ENCODE measurements around the gene TOX2. TPM values are rescaled to one million over a fixed set of nuclear protein-coding genes. Genes with fewer than 3 reads are reported as not detected.

The TOX2 gene
- total RNA-seq, 1 experiment from 2014 or later, result 85.4 TPM

DNA sequence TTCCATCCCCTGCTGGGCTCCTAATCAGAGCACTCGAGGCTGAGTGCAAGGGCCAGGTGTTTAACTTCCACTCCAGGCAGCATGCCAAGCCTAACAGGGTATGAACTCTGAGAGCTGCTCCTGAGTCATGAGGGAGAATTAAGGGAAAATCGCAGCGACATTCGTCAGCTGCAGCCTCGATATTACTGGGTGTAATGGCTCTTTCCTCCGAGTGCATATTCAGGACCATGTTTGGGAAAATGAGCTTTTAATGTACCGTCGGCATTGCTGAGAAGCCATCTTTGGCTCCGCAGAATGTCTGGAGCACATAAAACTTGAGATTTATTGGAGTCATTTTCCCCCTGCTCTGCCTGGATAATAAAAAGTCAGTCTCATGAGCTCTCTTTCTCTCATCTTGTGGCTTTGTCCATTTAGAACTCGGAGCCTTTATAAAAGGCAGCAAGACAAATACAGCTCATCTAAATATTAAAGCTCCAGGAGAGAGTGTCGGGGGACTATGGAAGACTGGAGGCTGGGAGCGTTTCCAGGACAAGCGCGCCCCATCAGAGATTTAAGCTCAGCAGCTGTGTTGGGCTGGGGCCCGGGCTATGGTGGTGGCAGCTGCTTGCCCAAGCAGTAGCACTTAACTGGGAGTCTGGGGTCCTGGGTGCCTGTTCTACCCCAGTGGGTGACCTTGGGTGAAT lies 103.7 kb downstream of the TOX2 start:
- CTCF ChIA-PET, result interaction anchor here (0.6 kb wide), 2 partner anchors 79 to 536 kb away, joined by 3 read pairs; no protein-coding TSS in a partner anchor
- peak; percentile 78 for DNase-seq (ENCODE audit: low read depth, low spot score)
- intact Hi-C loops (cut with micrococcal nuclease; ENCODE audit: unreplicated experiment) (no loop called here), in situ Hi-C loops (cut with HindIII; ENCODE audit: low pct_unique_long_range_greater_than_20kb, low sequenced_read_pairs) (no loop called here)
- no TSS peak for BruUV-seq (replicated peaks)
- Histone ChIP-seq H3K4me1 (ENCODE audit: control insufficient read depth, insufficient read depth, low read length) (peaks cover 54% of the 10 kb centered on the region), H3K27ac (ENCODE audit: low read length) (peak overlapping the region; percentile 91), H3K4me3 (ENCODE audit: low read depth in 2 of 2, low read length in 2 of 2) (peak overlapping the region; percentile 4 to 30; a peak in 2 of 4 replicates), H3K9me3 (ENCODE audit: control insufficient read depth, insufficient read depth, low read depth, low read length) (no peaks in the 10 kb centered on the region), H3K27me3 (ENCODE audit: control insufficient read depth, insufficient read depth, low read length) (no peaks in the 10 kb centered on the region), H3K36me3 (ENCODE audit: control insufficient read depth, insufficient read depth, low read length) (no peaks in the 10 kb centered on the region)
- TF ChIP-seq, protein P1, sequence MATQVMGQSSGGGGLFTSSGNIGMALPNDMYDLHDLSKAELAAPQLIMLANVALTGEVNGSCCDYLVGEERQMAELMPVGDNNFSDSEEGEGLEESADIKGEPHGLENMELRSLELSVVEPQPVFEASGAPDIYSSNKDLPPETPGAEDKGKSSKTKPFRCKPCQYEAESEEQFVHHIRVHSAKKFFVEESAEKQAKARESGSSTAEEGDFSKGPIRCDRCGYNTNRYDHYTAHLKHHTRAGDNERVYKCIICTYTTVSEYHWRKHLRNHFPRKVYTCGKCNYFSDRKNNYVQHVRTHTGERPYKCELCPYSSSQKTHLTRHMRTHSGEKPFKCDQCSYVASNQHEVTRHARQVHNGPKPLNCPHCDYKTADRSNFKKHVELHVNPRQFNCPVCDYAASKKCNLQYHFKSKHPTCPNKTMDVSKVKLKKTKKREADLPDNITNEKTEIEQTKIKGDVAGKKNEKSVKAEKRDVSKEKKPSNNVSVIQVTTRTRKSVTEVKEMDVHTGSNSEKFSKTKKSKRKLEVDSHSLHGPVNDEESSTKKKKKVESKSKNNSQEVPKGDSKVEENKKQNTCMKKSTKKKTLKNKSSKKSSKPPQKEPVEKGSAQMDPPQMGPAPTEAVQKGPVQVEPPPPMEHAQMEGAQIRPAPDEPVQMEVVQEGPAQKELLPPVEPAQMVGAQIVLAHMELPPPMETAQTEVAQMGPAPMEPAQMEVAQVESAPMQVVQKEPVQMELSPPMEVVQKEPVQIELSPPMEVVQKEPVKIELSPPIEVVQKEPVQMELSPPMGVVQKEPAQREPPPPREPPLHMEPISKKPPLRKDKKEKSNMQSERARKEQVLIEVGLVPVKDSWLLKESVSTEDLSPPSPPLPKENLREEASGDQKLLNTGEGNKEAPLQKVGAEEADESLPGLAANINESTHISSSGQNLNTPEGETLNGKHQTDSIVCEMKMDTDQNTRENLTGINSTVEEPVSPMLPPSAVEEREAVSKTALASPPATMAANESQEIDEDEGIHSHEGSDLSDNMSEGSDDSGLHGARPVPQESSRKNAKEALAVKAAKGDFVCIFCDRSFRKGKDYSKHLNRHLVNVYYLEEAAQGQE (IDR thresholded peaks at IDR 0.05; ENCODE audit: insufficient read depth in 1 of 2, low read depth in 2 of 2, low read length in 1 of 2), result no peak
- TF ChIP-seq TCF7L2 (IDR thresholded peaks at IDR 0.05; ENCODE audit: low read depth, low read length) (peak; percentile 69), SIN3A (IDR thresholded peaks at IDR 0.05; ENCODE audit: borderline replicate concordance, insufficient read depth, low read depth, low read length) (no peak), POLR2AphosphoS5 (IDR thresholded peaks at IDR 0.05; ENCODE audit: low read depth, low read length) (peak; percentile 82)
- TF ChIP-seq, protein P2, sequence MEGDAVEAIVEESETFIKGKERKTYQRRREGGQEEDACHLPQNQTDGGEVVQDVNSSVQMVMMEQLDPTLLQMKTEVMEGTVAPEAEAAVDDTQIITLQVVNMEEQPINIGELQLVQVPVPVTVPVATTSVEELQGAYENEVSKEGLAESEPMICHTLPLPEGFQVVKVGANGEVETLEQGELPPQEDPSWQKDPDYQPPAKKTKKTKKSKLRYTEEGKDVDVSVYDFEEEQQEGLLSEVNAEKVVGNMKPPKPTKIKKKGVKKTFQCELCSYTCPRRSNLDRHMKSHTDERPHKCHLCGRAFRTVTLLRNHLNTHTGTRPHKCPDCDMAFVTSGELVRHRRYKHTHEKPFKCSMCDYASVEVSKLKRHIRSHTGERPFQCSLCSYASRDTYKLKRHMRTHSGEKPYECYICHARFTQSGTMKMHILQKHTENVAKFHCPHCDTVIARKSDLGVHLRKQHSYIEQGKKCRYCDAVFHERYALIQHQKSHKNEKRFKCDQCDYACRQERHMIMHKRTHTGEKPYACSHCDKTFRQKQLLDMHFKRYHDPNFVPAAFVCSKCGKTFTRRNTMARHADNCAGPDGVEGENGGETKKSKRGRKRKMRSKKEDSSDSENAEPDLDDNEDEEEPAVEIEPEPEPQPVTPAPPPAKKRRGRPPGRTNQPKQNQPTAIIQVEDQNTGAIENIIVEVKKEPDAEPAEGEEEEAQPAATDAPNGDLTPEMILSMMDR (IDR thresholded peaks at IDR 0.05), result no peak
- POLR2A ChIA-PET, result interaction anchor here (0.9 kb wide), 1 partner anchor 12 kb away, joined by 4 read pairs; no protein-coding TSS in a partner anchor
- peak; percentile 93 for ATAC-seq

DNA sequence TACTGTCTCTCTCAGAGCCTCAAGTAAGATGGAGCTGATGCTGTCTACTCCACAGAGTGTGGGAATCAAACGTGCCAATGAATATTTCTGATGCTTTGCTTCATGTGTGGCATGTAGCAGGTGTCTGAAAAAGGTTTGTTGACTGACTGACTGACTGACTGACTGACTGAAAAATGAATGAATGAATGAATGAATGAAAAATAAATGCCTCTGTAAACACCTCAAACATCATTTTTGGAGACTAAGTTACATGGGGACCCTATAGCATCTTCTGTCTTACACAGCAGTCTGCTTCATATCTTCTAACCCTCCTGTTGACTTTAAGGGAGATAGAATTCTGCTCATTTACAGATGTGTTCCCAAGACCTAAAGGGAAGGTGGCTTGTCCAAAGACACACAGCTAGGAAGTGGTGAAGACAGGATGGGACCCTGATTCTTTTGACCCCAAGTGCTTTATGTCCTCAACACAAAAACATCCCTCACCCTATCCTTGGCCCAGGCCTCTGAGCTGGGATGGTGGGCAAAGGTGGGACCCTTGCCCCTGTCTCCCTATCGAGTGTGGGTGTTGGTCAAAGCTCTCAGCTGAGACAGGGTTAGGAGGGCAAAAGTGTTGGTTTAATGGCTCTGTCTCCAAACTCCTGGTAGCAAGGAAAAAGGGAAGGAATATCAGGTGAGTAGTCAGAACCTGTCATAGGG lies 104.4 kb downstream of the TOX2 start:
- intact Hi-C loops (cut with micrococcal nuclease; ENCODE audit: unreplicated experiment), result no loop called here

More for the DNA sequence above, 104.4 kb downstream of the TOX2 start:
- Histone ChIP-seq H3K27ac (ENCODE audit: low read length) (peak overlapping the region; percentile 91), H3K4me3 (ENCODE audit: low read depth in 2 of 2, low read length in 2 of 2) (no peak overlapping the region), H3K4me1 (ENCODE audit: control insufficient read depth, insufficient read depth, low read length) (peaks cover 55% of the 10 kb centered on the region), H3K27me3 (ENCODE audit: control insufficient read depth, insufficient read depth, low read length) (no peaks in the 10 kb centered on the region), H3K9me3 (ENCODE audit: control insufficient read depth, insufficient read depth, low read depth, low read length) (no peaks in the 10 kb centered on the region), H3K36me3 (ENCODE audit: control insufficient read depth, insufficient read depth, low read length) (no peaks in the 10 kb centered on the region)
- DNase-seq (ENCODE audit: low read depth, low spot score), result no peak
- no TSS peak for BruUV-seq (replicated peaks)
- in situ Hi-C loops (cut with HindIII; ENCODE audit: low pct_unique_long_range_greater_than_20kb, low sequenced_read_pairs), result no loop called here
- POLR2A ChIA-PET, result no interaction called here
- CTCF ChIA-PET, result interaction anchor here (0.6 kb wide), 1 partner anchor 537 kb away, joined by 3 read pairs; no protein-coding TSS in a partner anchor
- TF ChIP-seq TCF7L2 (IDR thresholded peaks at IDR 0.05; ENCODE audit: low read depth, low read length), result no peak
- TF ChIP-seq SIN3A (IDR thresholded peaks at IDR 0.05; ENCODE audit: borderline replicate concordance, insufficient read depth, low read depth, low read length), result no peak
- no peak for ATAC-seq

All from Panc1 (cell line).